CD4-positive, alpha-beta T cell treated with Interleukin-10 for 1 hour (primary cell): Measurements from ENCODE around the gene SEC14L1.
"Not testable (repeated sequence)": the region's sequence is repeated elsewhere in the genome, so short reads cannot be mapped to it uniquely, and the experiment has no call there.

Source experiments
- DNase-seq: peaks from one replicate; pipeline ENCODE4 v3.0.0-alpha.2; 2020

Gene SEC14L1

DNA sequence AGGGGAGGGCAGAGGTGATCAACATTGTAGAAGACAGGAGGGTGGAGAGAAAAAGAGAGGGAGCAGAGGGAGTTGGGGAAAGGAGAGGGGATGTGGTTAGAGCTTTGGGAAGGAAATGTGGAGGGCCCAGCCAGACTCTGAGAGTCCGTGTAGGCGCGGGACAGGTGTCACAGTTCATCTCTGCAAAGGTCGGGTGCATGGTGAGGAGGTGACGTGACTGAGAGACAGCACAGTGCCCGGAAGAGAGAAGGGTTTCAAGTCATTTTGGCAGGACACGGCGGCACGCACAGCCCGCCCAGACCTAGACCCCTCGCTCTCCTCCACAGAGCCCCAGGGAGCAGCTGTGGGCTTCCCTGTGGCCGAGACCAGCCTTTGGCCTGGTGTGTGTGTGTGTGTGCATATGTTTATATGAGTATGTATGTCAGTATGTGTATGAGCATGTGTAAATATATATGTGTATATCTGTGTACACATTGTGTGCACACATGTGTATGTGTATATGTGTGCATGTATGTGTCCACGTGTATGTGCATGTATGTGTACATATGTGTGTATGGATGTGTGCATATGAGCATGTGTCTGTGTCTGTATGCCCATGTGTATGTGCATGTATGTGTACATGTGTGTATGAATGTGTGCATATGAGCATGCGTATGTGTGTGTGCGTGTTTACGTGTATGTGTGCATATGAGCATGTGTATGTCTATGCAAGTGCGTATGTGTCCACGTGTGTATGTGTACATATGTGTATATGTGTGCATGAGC is 104.6 kb downstream of the SEC14L1 start:
- DNase-seq: no peak

DNA sequence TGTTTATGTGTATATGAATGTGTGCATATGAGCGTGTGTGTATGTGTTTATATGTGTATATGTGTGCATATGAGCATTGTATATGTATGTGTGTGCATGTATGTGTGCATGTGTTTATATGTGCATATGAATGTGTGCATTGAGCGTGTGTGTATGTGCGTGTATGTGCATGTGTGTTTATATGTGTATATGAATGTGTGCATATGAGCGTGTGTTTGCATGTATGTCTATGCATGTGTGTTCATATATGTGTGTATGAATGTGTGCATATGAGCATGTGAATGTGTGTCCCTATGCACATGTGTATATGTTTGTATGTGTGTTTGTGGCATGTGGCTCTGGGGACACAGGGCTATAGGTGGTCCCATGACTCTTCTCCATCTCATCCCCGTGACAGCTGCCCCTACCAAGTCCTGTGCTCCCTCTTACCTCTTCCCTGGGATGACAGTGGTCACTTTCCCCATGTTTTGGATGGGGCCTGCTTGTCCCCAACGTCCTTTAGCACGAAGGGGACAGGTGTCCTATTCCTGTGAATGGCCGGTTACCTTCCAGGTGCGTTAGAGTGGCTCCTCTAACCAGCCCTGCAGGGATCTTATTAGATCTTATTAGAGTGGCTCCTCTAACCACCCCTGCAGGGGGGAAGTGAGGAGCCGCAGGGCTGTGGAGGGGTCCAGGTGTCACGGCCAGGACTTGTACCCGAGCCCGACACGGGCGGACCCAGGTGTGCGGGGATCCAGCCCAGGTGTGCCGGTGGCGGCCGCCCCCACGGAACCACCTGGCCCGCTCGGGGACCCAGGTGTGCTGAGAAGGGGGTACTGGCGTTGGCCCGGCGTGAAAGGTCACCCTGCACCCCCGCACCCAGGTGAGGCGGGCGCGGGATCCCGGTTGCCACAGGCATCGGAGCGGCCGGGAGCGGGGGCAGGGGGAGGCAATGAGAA is 105.6 kb downstream of the SEC14L1 start:
- DNase-seq: no peak

DNA sequence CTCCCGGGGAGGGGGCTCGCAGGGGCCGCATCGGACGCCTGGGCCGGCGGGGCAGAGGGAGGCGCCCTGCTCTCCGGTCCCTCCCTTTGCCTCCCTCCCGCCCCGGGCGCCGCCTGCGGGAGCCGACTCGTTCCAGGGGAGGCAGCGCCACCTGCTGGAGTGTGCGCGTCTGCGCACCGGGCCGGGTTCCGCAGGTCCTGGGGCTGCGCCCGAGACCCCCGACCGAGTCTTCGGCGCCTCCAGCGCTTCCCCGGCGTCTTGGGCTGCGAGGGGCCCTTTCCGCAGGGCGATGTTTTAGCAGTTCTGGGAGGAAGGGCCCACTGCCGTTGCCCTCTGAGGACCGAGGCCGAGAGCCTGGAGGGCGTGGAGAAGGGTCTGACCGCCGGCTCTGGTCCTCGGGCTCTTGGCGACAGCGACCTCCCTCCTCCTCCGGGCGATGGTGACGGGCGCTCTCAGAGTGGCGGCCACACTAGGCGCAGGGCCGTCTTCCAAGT is 106.3 kb downstream of the SEC14L1 start:
- DNase-seq: peak; percentile 85

DNA sequence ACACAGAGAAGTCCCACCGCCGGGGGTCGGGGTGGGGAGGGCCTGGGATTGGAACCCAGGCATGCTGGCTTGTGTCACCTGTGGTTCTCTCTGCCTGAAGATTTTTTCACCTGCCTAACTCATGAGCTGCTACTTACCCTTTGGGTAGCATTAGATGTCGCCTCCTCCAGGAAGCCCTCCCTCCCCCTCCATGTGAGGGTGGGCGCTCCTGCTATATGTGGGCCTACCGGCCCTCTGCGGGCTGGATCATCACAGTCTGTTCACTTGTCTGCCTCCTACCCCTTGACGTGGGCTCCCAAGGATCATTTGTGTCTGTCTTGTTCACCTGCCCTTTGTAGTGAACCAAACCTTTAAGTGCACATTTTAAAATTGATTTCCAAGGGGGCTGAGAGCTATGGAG is 106.8 kb downstream of the SEC14L1 start:
- no peak for DNase-seq

DNA sequence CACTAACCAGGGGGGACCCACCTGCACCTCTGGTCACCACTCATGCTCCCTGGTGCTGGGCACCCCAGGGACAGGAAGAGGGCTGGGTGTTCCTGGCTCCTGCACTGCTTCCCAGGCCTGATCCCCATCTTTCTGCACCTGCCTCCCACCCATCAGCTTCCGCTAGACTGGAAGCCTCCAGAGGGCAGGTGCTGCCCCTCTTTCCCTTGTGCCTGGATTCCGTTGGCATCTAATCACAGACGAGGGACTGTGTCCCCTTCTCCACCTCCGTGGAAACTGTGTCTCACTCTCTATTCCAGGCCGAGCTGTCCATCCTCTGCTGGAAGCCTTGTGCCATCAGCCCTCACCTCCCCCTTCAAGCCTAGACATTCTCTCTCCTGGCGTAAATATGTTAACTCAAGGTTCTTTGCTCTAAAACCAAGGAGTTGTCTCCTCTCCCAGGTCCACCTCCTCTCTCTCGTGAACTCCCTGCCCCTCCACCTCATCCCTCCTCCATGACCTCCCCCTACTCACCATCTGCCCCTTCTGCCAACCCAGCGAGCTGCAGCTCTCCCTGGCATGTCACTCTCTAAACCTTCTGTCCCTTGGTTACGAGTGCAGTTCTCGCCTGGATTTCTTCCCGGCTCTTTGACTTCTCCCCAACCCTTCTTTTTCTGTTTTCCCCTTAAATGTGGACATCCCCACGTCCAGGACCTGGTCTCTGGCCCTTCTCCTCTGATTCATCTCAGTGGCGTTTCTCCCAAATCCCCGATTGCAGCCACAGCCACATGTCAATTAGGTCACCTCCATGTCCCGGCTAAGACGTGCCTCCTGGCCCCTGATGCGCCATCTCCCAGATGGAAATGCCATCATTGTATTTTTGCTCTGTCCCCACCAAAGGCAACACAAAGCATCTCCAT is 107.7 kb downstream of the SEC14L1 start:
- DNase-seq: no peak

DNA sequence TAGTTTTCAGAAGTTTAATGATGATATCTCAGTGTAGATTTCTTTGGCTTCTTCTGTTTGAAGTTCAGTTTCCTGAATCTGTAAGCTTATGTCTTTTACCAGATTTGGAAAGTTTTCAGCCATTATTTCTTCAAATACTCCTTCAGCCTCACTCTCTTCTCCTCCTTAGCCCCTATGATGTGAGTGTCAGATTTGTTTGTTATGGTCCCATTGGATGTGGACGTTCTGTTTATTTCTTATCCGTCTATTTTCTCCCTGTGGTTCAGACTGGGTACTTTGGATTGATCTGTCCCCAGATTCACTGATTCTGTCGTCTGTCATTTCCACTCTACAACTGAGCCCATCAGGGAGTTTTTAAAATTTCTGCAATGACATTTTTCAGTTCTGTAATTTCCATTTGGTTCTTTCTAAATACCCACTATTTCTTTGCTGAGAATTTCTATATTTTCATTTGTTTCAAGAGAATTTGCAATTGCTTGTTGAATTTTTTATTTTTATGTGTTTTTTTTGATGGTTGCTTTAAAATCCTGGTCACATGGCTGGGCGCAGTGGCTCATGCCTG is 110.9 kb downstream of the SEC14L1 start:
- DNase-seq: no peak

DNA sequence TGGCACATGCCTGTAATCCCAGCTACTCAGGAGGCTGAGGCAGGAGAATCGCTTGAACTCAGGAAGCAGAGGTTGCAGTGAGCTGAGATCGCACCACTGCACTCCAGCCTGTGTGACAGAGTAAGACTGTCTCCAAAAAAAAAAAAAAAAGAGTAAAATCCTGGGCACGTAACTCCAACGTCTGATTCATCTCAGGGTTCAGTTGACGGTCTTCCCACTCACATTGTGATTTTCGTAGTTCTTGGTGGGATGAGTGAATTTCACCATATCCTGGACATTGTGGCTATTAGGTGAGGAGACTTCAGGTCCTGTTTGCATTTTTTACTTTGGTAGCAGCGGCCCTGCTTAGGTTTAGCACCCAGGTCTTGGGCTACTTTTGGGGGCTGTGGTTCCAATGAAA is 111.5 kb downstream of the SEC14L1 start:
- not testable (repeated sequence) for DNase-seq

DNA sequence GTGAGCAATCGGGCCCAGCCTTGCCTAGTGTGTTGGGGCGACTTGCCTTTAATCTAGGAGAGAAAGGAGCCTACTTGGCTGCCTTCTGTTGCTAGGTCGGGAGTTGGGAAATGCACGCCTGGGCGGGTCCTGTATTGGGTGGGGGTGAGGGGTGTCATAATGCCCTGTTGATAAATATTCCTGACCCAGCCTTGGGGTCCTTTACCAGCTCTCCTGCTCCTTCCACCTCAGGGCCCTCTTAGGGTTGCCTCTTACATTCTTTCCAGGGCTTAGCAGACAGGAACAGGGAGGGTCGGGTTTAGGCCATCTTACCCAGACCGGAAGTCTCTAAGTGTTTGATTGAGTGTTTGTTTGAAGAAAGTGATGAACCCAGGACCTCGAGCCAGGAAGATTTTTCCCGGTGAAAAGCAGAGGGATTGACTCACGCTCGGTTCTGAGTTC is 112.9 kb downstream of the SEC14L1 start:
- no peak for DNase-seq

DNA sequence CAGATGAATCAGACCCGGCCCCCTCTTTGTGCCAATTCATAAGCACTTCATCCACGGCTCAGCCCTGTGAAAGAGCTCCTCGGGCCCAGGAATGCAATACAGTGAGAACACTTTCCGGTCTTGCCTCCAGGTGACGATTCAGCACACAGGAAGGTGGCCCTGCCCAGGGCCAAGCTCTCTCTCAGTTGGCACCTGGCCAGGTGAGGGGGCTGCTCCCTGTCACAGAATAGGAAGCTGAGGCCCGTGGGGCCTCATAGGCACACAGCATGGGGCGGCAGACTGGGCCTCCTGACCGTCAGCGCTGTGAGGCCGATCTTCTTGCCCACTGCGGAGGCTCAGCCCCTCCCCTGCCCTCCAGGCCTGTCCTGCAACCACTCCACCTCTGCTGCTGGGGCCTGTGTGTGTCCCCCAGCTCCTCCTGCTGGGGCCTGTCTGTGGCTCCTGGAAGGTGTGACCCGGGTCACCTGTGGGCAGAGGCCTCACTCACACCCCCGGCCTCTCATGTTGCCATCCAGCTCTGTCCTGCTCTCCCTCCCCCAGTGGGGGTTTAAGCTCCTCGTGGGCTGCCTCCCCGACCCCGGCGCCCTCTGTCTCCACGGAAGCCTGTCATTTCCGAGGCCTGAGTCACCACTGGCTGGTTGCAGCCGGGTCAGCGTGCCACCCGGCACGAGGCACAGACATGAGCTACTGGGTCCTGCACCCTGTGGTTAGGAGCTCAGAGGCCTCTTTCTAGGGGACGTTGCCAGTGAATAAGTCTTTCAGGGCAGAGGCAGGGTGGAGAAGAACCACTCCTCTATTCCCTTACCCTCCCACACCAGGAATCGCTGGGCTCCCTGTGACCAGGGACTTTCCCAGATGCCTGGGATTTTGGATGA is 114.4 kb downstream of the SEC14L1 start:
- no peak for DNase-seq

DNA sequence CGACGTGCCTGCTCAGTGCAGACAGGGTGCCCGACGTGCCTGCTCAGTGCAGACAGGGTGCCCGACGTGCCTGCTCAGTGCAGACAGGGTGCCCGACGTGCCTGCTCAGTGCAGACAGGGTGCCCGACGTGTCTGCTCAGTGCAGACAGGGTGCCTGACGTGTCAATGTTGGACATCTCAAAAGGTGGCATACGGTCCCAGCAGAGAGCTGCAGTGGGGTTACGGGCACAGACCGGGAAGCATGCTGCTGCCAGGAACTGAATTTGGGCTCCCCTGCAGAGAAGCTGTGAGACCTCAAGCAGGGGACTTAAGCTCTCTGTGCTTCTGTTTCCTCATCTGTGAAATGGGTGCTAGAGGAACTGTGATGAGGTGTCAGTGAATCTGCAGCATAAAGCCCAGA is 115.2 kb downstream of the SEC14L1 start:
- DNase-seq: not testable (repeated sequence)

DNA sequence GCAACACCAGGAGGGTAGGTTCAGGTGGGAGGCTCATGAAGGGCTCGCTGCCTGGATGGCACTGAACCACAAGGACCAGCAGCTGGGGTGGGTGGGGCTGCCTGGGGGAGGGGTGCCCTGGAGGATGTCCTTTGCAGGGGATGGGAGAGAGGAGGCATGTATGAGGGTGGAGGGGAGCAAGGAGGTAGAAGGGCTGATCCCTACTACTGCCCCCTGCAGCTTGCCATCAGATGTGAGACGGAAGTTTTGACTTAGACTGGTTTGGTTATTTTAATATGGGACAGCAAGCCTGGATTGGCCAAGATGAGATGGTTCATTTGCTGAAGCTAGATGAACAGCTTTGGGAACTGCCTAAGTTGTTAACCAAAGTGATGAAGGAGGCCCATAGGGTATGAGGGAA is 115.9 kb downstream of the SEC14L1 start:
- DNase-seq: no peak

DNA sequence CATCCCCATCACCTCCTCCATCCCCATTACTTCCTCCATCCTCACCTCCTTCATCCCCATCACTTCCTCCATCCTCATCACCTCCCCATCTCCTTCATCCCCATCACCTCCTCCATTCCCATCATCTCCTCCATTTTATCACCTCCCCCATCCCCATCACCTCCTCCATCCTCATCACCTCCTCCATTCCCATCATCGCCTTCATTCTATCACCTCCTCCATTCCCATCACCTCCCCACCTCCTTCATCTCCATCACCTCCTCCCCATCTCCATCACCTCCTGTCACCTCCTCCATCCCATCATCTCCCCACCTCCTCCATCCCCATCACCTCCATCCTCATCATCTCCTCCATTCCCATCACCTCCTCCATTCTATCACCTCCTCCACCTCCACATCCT is 116.4 kb downstream of the SEC14L1 start:
- no peak for DNase-seq

DNA sequence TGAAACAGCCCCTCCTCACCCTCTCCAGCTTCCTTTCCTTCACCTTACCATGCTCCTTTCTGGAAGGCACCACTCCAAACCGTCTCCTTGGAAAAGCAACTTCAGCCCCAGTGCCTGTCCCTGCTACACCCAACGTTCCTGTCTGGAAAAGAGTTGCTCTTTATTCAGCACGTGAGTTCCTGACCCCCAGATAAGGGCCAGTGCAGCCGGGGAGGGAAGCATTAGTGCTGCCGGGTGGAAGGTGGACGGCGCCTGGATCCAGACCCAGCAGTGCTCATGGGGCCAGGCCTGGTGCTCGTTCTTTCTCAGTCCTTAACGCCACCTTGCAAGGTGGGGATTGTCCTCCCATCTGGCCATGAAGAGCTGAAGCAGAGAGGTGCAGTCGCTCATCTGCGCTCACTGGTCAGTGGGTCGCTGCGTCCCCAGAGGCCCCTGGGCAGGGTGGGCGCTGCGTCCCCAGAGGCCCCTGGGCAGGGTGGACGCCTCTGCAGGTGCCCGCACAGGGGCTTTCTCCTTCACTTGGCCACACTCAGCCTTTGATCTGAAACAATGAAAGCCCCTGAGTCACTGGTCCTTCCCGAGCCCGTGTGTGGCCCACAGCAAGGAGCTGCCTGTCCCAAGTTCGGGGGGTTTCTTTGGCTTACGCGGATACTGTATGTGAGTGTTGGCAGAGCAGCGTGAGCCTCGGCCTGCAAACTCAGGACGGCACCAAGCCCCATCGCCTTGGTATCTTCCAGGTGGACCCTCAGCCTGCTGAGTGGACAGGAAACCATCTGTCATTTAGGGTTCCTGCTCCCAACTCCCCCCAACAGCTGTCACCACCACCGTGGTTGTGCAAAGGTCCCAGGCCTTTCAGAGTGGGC is 117.1 kb downstream of the SEC14L1 start:
- no peak for DNase-seq

DNA sequence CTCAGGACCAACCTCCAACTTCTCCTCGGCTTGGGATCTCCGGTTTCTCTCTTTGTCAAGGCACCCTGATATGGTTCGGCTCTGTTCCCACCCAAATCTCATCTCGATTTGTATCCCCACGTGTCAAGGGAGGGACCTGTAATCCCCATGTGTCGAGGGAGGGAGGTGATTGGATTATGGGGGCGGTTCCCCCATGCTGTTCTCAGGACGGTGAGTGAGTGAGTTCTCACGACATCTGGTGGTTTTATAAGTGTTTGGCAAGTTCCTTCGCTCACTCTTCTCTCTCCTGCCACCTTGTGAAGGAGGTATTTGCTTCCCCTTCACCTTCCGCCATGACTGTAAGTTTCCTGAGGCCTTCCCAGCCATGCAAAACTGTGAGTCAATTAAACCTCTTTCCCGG is 117.9 kb downstream of the SEC14L1 start:
- DNase-seq: no peak

DNA sequence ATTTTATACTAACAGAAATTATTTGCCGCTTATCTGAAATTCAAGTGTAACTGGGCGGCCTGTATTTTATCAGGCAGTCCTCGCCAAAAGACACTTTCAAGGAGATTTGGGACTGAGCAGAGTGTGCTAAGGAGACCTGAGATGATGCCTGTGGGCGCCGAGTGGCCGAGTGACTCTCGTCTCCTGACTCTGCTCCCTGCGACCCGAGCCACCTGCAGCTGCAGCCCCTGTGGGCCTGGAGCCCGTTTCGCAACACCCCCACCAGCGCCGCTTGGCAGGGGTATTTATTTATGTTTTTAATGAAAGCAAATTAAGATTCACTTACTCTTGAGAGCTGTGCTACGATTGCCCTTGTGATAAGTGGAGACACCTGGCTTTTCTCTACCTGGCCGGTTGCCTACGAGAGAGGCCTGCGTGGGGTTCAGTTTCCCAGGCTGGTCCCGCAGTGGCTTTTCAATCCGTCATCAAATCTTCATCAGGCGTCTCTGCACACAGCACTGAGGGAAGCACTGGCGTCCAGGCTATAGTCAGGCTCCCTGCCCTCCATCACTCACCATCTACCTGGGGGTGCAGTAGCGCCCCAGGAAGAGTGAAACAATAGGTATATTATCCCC is 124.0 kb downstream of the SEC14L1 start:
- no peak for DNase-seq

DNA sequence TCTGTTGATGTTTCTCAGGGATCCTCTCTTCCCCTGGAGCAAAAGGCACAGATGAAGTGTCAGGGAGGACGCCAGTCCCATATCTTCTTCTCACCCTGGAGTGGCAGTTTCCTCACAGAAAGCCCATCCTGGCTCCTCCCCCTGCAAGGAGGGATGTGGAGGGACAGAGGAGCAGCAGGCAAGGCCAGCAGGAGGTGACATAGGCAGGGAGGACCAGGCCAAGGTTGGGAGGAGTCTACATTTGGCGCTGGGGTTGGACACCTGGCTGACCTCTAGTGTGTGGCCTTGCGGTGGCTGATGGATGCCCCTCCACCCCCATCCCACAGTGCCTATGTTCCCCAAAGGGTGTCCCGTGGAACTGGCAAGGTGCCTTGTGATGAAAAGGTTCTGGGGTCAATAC is 125.4 kb downstream of the SEC14L1 start:
- no peak for DNase-seq
